GM21717 (cell line): ENCODE measurements around the gene TH.

ENCODE experiments used
- ATAC-seq: cut with Tn5 transposase; IDR thresholded peaks from one replicate; pipeline ENCODE4 v1.9.1; 2021; ENCODE audit warnings: mild to moderate bottlenecking, moderate library complexity; ENCODE audit not compliant: unreplicated experiment

TH gene

DNA sequence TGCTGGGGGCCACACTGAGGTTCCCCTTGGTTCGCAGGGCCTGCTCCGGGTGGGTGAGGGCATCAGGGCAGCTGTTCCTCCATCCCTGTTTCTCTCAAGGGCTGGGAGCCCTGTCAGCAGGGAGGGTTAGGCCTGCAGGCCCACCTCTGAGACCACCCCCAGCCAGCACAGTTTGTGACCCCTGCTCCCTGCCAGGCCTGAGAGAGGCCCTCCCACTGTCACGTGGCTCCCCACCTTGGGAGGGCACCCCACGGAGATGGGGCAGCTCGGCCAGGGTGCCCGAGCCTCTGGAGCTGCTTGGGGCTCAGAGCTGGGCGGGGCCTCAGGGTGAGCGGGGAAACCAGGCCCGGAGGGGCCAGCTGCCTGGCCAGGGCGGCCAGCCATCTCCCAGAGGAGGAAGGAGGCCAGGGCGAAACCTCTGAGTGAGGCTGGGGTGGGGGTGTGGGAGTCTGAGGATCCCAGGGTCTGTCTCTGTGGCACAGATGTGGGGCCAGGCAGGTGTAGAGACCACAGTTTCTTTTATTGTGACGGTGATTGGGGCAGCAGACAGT, 8.1 kb downstream of the TH start:
- no peak for ATAC-seq

DNA sequence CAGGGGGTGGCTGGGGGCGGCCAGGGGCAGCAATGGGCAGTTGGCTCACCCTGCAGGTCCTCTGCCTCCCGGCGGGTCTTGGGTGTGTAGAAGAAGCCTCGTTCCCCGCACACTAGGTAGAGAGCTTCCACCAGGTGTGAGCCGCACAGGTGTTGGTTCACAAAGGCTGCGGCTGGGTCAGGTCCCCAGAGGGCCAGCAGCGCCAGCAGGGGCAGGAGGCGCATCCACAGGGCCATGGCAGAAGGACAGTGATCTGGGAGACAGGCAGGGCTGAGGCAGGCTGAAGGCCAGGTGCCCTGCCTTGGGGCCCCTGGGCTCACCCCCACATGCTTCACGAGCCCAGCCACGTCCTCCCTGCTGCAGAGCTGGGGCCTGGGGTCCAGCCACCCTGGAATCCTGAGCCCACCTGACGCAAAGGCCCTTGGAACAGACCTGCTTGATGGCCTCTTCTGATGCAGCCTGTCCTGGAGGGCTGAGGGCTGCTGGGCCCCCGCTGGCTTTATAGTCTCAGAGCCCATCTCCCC, 10.8 kb downstream of the TH start, which contains the start of gene INS:
TSS of gene INS (minus strand) at position 474 of the 524 bp plus-strand sequence. CDS start at position 236, 238 bp downstream.
- ATAC-seq, result no peak

DNA sequence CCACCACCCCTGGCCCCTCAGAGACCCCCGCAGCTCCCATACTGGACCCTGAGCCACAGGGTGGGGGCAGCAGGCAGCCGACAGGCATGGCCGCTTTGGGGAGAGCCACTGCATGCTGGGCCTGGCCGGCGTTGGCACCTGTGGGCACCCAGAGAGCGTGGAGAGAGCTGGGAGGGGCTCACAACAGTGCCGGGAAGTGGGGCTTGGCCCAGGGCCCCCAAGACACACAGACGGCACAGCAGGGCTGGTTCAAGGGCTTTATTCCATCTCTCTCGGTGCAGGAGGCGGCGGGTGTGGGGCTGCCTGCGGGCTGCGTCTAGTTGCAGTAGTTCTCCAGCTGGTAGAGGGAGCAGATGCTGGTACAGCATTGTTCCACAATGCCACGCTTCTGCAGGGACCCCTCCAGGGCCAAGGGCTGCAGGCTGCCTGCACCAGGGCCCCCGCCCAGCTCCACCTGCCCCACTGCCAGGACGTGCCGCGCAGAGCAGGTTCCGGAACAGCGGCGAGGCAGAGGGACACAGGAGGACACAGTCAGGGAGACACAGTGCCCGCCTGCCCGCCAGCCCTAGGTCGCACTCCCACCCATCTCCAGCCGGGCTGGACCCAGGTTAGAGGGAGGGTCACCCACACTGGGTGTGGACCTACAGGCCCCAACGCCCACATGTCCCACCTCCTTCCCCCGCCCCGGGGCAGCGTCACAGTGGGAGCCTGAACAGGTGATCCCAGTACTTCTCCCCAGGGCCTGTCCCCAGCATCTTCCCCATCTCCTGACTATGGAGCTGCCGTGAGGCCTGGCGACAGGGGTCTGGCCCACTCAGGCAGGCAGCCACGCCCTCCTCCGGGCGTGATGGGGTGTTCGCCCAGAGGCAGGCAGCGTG, 11.8 kb downstream of the TH start:
- ATAC-seq, result no peak

- ATAC-seq, result no peak
Measured at GRCh38 chr11:2158966-2159365, 12.6 kb downstream of the TH start.

GRCh38 chr11:2158296-2158737, 13.3 kb downstream of the TH start:
- ATAC-seq, result no peak

DNA sequence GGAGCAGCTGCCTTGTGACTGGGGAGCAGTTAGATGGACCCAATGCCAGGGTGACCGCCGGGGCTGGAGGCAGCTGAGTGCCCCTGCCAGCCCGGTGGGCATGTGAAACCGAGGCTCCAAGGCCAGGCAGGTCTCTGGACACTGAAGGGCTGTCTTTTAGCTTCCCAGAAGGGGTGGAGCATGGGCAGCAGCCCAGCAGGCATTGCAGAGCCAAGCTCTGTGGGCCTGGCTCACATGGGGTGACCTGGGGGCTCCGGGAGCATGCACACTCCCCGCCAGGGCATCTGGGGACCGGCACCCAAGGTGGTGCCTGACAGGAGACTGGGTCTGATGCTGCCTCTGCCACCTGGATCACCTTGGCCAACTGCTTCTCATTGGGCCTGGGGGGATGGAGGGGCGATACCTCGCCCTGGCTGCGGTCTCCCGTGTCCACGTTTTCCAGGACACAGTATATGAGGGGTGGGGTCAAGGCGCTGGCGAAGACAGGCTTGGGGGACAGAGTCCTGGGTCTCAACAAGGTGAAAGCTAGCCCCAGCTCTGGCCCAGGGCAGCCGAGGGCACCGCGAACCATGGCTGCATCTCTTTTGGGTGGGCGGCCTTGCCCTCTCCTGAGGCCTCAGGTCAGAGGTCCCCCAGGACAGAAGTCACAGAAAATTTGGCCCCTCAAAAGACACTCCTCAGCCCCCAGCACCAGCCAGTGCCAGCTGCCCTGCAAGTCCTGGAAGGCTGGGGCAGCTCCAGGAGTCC, 14.1 kb downstream of the TH start:
- no peak for ATAC-seq

DNA sequence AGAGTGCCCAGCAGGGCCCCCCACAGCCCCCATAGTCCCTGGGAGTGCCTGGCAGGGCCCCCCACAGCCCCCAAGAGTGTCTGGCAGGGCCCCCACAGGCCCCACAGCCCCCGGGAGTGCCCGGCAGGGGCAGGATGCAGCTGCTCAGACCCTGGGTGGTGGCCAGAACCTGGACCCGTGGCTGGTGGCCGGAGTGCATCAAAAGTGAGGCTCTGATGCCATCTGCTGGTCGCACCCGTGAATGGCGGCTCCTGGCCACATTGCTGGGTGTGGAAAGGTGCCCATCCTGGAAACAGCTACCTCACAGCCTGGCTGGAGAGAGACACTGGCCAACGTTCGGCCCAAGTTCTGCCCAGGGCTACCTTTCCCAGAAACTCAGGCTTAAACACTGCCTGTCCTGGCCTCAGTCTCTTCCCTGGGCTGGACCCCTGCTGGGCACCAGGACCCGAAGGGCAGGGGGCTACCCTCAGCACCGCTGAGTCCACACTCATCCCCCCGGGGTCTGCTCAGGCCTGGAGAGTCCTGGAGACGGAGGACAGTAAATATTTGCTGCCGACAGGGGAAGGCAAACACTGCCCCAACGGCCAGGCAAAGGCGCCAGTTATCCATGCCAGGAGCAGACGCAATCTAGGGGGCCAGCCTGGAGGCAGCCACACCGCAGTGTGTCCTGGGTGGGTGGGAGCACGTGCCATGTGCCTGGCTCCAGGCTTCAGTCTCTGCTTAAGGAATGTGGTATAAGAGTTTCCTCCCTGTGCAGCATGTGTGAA, 15.0 kb downstream of the TH start:
- ATAC-seq, result no peak

- ATAC-seq, result no peak
Measured at GRCh38 chr11:2155511-2155910, 16.1 kb downstream of the TH start.

DNA sequence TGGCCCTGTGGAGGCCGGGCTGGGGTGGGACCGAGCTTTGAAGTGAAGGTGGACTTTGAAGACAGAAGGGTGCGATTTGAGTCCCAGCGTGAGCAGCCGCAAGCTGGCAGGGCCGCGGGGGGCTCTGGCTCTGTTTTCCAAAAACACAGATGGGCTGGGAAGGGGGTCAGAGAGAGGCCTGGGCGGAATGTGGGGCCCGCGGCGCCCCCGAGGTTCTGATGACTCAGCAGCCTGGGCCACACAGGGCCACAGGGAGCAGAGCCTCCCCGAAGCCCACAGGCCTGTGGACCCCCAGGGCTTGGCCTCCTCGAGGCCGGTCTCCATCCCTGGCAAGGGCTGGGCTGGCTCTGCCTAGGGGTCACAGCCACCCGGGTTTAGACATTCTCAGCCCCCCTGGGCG, 16.7 kb downstream of the TH start:
- ATAC-seq, result no peak

DNA sequence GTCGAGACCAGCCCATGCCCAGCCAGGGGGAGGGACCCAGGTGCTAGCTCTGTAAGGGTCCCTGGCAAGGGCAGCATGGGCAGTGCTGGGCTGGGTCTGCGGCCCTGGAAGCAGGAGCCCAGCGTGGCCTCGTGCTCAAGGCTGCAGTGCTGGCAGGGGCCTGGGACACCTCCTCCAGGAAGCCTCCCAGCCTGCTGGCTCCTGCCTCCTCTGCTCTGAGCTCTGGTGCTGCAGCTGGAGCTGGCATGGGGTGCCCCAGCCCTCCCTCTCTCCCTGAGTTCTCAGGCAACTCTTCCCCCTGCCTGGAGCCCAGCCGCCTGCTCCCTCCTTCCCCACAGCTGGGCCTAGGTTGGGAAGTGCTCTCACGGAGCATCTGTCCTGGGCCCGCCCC, 17.4 kb downstream of the TH start:
- no peak for ATAC-seq

DNA sequence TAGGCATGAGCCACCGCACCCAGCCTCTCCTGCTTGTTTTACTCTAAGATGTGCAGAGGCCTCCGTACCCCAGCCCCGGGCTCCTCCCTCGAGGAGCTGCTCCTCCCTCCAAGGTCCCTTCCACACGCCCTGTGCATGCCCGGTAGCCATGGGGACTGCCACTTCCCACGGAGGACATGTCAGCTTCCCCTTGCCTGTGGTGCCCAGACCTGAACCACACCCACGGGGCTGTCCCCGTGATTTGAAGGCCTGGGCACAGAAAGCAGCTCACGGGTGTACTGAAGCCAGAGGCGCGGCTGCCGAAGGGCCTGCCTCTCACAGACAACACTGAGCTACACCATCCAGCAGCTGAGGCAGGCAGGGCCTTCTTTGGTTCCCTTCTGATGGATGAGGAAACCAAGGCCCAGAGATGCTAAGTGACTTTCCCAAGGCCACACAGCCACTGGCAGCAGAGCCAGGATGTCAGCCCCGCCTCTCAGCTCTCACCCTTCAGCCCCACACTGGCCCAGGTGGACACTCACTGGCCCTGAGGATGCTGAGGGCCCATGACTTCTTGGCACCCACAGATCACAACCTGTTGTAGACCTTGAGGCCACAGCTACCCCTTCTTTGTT, 17.9 kb downstream of the TH start:
- ATAC-seq, result no peak

- ATAC-seq, result no peak
Measured at GRCh38 chr11:2151500-2152257, 19.9 kb downstream of the TH start.

GRCh38 chr11:2149864-2150847, 21.5 kb downstream of the TH start:
- ATAC-seq, result no peak

DNA sequence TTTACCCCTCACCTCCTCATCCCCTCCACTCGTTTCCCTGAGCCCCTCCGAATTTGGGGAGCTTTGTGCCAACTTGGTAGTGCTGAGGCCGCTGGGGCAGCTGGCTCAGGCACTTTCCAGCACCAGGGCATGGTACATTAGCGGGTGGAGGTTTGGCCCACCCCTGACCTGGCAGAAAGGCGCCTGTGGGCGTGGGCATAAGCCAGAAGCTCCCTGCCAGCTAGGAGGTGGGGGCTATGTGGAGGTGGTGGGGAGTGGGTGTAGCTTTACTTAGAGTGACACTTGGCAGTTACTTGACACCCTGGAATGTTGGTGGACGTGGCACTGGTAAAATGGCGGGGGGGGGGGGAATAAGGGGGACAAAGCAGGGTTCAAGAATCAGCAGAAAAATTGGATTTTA, 22.2 kb downstream of the TH start:
- ATAC-seq, result no peak

DNA sequence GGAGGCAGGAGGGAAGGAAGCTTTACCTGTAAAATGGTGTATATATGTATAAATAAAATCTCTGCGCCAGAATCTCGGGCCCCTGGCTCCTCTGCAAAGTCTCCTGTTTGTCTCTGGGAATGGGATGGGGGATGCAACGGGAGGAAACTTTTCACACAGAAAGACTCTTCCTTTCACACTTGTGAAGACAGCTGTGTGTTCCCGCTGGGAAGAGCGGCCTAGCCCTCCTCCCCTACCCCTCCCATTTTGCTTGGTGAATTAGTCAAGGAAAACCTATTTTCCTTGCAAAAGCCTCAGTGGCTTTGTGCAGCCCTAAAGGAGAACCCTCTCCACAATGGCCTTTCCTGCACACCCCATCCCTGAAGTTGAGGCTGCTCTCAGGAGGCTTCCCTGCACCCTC, 23.0 kb downstream of the TH start:
- ATAC-seq, result no peak

DNA sequence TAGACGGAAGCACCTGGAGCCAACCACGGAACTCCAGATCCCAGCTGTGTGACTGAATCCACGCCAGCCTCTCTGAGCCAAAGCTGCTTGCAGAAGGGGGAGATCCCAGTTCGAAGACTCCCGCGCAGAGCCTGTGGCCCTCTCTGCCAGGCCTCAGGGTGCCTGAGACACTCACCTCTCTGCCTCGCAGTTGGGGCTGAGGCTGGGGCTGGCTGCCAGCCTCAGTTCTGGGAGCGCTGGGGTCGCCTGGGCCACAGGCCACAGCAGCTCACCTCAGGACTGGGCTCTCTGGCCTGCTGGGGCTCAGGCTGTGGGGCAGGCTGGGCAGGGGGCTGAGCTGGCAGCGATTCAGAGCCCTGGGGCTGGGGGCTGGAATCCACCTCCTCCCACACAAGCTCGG, 24.2 kb downstream of the TH start:
- ATAC-seq, result no peak

GRCh38 chr11:2146051-2146450, 25.6 kb downstream of the TH start:
- ATAC-seq, result no peak

GRCh38 chr11:2144544-2145248, 26.9 kb downstream of the TH start:
- no peak for ATAC-seq
